ENCODE data around the gene KIF5A.

Gene KIF5A

DNA sequence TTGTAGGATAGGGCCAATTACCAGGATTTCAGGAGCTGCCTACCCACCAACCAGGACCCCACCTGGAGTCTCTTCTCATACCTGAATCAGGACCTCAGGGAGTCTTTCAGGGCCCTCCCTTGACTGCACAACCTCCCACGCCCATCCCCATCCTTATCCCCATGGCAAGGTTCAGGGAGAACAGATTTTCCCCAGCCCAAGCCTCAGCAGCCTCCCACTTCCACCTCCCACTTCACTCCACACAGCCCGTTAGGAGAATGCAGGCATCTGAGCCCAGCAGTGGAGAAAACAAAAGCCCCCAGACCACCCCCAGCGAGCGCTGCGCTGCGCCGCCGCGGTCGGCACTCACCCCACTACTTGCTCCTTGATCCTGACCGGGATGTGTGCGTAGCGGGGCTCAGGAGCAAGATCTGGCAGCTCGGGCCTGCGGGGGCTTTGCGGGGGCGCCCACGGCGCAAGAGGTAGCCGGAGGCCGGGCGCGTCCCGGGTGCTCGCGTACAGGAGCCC is 81.8 kb downstream of the KIF5A start:
- intact Hi-C loops (cut with DNase I), result loop anchor here (10.0 kb wide), 1 partner anchor 63 kb away; the partner anchor contains the start of gene OS9
- DNase-seq, result peak in 13 of 42 donors; percentile 14 to 72 (median 56)

DNA sequence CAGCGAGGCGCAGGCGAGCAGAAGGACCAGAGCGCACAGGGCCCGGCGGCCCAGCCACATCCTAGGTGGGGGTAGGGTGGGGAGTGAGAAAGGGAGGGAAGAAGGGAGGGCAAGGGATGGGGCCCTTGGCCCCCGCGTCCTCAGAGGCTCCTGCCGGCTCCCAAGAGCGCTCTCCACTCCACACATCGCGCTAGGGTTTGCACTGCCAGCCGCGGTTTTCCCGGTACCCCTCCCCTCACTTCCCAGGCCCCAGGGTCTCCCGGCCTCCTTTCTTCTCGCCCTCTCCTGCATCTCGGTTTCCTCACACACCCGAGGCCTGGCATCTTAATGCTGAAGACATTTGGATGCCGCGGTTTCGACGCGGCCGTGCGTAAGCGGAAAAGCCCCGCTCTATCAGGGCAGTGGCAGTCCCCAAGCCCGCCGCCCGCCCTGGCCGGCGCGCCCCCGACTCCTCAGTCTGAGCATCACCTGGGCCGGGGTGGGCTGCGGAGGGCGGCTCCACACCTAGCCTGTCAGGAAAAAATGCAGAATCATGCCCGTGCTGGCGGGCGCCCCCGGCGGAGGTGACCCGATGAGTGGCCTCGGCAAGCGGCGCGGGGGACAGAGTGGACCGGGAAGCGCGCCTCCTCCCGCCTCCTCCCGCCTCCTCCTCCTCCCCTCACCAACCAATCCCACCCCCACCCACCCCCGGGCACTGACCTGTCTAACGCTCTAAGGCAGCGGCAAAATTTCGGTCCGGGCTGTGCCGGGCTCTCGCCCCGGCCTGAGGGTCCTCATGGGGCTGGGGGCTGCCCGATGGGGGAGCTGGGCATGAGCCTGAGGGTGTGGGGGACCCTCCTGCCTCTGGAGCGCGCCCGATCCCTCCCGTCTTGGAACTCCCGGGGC is 82.5 kb downstream of the KIF5A start:
- peak in 17 of 42 donors; percentile 30 to 62 (median 45) for DNase-seq
- intact Hi-C loops (cut with DNase I), result loop anchor here (10.0 kb wide), 1 partner anchor 62 kb away; the partner anchor contains the start of gene OS9

DNA sequence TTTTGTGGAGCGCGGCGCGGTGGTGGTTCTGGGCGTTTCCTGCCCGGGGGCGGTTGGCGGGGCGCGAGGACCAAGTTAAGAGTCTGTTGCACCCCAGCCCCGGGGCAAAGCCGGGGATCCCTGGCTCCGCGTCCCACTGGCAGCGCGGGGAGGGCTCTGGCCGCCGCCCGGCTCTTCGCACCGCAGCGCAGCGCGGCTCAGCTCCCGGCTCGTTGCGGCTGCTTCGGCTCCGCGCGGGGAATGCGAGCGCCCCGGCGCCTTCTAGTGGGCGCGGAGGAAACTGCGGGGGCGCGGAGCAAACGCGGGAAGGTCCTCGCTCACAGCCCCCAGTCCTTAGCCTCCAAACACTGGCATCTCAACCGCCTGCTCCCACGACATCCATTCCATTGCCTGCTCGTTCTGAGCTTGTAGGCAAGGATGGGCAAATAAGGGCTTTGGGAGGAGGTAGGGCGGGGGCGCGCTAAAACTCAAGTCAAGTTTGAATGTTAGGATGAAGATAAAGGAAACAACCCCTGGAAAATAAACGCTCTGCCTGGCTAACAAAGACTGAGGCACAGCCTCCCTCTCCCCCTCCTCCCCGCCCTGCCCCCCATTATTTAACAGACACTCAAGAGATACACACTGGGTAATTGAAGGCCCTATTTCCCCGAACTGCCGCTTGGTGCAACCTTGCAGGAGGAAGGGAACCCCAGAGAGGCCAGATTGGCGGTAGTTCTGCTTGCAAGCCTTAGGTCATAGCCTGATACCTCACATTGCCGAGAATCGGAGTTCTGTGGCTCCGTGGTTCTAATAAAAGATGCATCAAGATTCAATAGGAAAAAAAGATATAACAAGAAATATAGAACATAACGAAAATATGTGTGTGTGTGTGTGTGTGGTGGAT is 83.4 kb downstream of the KIF5A start, which contains the start of gene B4GALNT1:
B4GALNT1 (minus strand) TSS at position 244 of the 883 bp plus-strand sequence. CDS start 1,069 bp downstream, outside the sequence.
- peak in 40 of 42 donors; percentile 52 to 86 (median 72) for DNase-seq
- intact Hi-C loops (cut with DNase I), result loop anchor here (10.0 kb wide), 1 partner anchor 62 kb away; the partner anchor contains the start of gene OS9
